Activated CD4-positive, alpha-beta T cell treated with anti-CD3 and anti-CD28 coated beads, Interleukin-10, Interleukin-2, amounts not matched to agents 100 ng/mL and 50 ng/mL, durations not matched to agents 16 hours and 8 hours (primary cell): ENCODE results near the gene PTPRM.

ENCODE experiments used
- DNase-seq: peaks from one replicate; pipeline ENCODE4 v3.0.0-alpha.2; 2020

The PTPRM gene

GRCh38 chr18:8215741-8216140 is 648.6 kb downstream of the PTPRM start:
- DNase-seq, result no peak

DNA sequence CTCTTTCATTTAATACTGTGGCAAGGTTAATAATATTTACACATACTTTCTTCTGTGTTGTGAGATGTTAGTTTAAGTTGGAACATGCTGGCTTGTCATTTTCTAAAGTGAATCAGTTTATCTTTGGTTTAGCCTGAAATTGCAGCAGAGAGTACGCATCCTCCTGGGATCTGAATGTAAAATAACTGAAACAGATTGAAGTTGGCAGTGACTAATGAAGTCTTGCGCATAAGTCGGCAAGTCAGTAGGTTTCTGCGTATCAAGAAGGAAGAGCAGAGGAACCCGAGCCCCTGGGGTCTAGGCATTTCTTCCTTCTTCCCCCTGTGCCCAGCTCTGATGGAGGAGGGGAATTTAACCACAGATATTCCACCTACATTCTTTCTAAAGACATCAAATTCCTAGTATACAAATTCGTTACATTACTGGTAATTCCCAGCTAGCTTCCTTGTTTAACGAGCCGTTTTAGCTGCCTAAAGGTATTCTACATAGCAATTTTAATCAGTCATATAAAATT is 650.0 kb downstream of the PTPRM start:
- no peak for DNase-seq

DNA sequence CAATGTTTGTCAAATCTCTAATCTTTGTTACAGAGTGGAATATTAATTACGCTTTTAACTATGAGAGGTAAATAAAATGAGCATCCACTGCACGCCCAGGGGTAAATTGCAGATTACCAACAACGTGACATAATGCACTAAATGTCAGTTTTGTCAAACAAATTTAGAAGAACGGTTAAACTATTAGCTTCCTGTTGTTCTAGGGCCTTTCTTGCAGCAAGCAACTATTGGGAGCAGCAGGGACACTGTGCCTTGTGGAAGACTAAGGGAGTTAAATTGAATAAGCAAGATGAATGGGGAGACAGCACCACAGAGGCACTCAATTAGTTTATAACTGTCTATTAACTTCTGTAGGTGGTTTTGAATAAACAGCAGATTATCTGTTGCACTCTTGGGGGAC is 651.1 kb downstream of the PTPRM start:
- DNase-seq, result no peak

- DNase-seq, result no peak
Measured at GRCh38 chr18:8221452-8221851, 654.3 kb downstream of the PTPRM start.

- no peak for DNase-seq
Measured at GRCh38 chr18:8224576-8224975, 657.5 kb downstream of the PTPRM start.

GRCh38 chr18:8229040-8229439 is 661.9 kb downstream of the PTPRM start:
- no peak for DNase-seq

DNA sequence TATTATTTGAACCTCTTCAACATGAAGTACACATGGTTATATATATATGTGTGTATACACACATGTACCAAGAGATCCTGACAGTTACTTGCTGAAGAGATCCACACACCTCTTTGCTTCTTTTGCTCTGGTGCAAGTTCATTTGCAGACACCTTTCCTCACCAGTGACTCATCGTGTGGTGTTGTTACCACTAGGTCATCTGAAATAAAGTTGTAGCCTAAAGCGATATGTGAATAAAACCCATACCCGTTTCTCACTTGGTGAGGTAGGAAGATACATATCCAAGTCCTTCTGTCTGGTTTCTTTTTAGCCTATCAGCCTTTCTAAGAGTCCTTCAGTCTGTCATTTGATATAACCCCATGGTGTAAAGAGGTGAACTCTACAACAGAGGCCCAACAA is 662.7 kb downstream of the PTPRM start:
- DNase-seq, result no peak

- no peak for DNase-seq
Measured at GRCh38 chr18:8231316-8231715, 664.2 kb downstream of the PTPRM start.

GRCh38 chr18:8232791-8233190 is 665.7 kb downstream of the PTPRM start:
- DNase-seq, result no peak

DNA sequence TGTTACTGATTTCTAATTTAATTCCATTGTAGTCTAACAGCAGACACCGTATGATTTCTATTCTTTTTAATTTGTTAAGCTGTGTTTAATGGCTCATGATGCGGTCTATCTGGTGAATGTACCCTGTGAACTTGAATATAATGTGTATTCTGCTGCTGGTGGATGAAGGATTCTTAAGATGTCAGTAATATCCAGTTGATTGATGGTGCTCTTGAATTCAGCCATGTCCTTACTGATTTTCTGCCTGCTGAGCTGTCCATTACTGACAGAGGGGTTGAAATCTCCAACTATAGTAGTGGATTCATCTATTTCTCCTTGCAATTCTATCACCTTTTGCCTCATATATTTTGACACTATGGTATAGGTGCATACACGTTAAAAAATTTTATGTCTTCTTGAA is 668.8 kb downstream of the PTPRM start:
- no peak for DNase-seq

- no peak for DNase-seq
Measured at GRCh38 chr18:8238507-8238906, 671.4 kb downstream of the PTPRM start.

DNA sequence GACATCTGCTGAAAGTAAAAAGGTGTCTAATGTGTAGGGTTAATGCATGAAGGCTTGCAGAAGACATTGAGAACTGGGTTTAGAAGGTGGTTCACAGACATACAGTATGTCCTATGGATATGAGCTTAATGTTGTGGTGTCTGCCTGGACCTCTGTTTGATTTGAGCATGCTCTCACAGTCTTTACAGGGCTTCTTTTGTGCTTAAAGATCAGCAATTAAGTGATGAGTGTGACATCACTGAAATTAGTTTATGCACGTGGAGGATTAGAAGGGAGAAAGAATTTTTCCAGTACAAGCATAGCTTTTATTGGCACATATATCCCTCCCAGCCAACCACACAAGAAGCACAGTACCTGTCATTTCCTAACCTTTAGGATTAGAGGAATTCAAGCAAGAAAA is 674.6 kb downstream of the PTPRM start:
- DNase-seq, result no peak

DNA sequence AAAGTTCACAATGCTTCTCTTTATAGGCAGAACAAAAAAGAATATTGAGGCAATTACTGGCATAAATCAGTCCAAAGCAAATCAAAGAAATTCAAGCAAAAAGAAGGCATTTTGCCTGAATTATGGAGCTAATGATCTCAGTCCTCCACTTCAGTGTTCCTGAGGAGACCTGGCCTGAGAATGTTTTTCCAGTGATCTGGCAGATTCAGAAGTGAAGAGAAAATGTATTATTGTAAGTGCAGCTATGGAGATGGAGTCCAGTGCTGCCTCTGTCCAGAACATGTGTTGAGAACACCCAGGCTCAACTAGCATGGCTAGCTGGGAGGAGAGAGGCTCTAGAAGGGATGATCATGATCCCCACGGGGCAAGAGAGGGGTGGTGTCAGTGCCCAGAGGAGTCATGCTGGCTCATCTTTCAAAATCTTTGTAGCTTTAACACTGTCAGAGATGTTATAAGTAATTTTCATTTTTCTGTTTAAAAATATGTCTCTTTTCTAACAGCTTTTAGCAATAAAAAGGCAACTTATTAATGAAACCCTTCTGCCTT is 675.1 kb downstream of the PTPRM start:
- no peak for DNase-seq

- DNase-seq, result no peak
Measured at GRCh38 chr18:8247700-8248099, 680.6 kb downstream of the PTPRM start.

DNA sequence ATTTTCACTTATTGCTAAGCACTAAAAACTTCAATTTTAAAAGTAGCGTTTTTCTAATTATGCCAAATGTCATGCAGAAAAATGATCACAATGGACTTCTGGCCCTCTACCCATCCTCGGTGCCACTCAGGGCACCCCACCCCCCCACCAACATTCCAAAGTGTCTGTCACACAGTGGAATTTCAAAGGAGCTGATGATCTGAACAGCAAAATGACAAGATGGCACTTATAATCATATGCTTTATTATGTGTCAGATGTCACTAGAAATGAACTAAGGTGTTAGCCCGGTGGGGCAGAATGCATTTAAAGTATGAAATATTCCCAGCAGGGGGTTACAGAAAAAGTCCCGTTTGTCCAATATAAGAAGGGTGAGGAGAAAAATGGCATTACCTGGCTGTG is 681.5 kb downstream of the PTPRM start:
- no peak for DNase-seq

DNA sequence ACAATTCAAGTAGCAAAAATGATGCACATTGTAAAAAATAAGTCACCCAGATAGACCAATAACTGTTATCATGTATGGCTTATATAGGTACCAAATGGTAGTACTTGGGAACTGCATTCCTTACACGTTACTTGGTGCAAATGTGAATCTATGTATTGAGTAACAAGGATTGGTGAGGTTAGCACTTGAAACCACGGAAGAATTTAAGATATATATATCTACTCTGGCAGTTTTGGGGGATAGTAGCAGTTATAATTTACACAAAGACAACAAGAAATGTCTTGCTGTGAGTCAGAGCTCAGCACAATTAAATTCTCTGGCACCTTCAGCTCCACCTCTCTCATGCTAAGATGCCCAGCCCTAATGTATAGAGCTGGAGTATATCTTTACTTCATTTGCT is 682.7 kb downstream of the PTPRM start:
- no peak for DNase-seq

- DNase-seq, result no peak
Measured at GRCh38 chr18:8252371-8252770, 685.3 kb downstream of the PTPRM start.

- DNase-seq, result no peak
Measured at GRCh38 chr18:8253944-8254343, 686.8 kb downstream of the PTPRM start.

- DNase-seq, result no peak
Measured at GRCh38 chr18:8254654-8255053, 687.5 kb downstream of the PTPRM start.

GRCh38 chr18:8257851-8258434 is 690.8 kb downstream of the PTPRM start:
- no peak for DNase-seq

GRCh38 chr18:8260319-8260718 is 693.2 kb downstream of the PTPRM start:
- no peak for DNase-seq

- no peak for DNase-seq
Measured at GRCh38 chr18:8260827-8261226, 693.7 kb downstream of the PTPRM start.

- no peak for DNase-seq
Measured at GRCh38 chr18:8261651-8262091, 694.6 kb downstream of the PTPRM start.

GRCh38 chr18:8262221-8262620 is 695.1 kb downstream of the PTPRM start:
- DNase-seq, result no peak

GRCh38 chr18:8264116-8264515 is 697.0 kb downstream of the PTPRM start:
- no peak for DNase-seq
